ENCODE measurements around the gene TIMM50. TPM values are rescaled to one million over a fixed set of nuclear protein-coding genes. Genes with fewer than 3 reads are reported as not detected.
A peak's percentile ranks its signal among the peaks of the same experiment; 100 is the strongest.
"Not testable (repeated sequence)": the region's sequence is repeated elsewhere in the genome, so short reads cannot be mapped to it uniquely, and the experiment has no call there.

The TIMM50 gene
- polyA plus RNA-seq (ENCODE audit: insufficient read length in 4 of 4), result 10 to 100 TPM; 48.5 to 94.1 (median 74.2) TPM

DNA sequence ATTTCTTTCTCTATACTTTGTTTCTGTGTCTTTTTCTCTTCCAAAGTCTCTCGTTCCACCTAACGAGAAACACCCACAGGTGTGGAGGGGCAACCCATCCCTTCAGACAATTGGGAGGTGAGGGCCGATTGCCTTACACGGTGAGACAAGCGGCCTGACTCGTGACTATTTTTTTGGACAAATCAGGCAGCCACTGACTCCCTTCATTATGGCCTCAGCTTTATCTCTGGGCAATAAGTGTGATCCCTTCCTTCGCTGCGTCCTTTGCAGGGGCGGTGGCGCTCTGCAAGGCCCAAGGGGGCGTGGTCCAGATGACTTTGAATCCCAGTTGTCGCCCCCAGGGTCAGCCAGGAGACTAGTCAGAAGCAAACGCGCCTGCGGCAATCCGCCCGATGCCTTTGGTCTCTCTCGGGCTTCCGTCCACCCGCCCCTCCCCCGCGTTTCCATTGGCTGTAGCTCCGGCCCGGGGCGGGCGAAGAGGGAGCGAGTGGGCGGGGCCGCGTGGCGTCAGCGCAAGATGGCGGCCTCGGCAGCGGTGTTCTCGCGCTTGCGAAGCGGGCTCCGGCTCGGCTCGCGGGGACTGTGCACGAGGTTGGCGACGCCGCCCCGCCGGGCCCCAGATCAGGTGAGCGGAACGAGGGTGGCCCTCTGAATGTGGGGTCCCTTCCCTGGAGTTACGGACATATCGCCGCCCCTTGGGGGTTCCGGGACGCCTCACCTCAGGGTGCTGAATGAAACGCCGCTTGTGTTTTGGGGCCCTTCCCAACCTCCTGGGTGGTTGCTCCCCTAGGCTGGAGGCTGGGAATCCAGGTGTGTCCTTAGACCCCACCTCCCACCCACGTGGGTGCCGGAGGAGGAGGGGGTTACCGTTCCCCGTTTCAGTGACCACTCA lies at the start of gene TIMM50:
TIMM50 (plus strand) TSS at position 502 of the 892 bp plus-strand sequence; CDS start at position 518, 16 bp downstream.
- DNase-seq (ENCODE audit: low read depth in 4 of 4, low spot score in 3 of 4), result peak; percentile 81 to 90 (median 86)

DNA sequence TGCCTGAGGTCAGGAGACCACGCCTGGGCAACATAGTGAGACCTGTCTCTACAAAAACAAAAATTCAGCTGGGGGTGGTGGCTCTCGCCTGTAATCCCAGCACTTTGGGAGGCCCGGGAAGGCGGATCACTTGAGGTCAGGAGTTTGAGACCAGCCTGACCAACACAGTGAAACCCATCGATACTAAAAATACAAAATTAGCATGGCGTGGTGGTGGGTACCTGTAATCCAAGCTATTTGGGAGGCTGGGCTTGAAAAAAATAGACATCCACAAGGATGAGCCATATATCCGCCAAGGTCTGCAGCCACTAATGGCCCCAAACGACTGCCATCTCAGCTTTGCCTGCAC lies 48.0 kb upstream of the TIMM50 start:
- DNase-seq (ENCODE audit: low read depth in 4 of 4, low spot score in 3 of 4), result no peak

GRCh38 chr19:39433480-39434079 lies 47.1 kb upstream of the TIMM50 start:
- no peak for DNase-seq (ENCODE audit: low read depth in 4 of 4, low spot score in 3 of 4)

GRCh38 chr19:39434123-39435076 lies 46.2 kb upstream of the TIMM50 start:
- DNase-seq (ENCODE audit: low read depth in 4 of 4, low spot score in 3 of 4), result no peak

GRCh38 chr19:39435499-39436349 lies 44.9 kb upstream of the TIMM50 start, which contains the start of gene RPS16:
RPS16 (minus strand) TSS chr19:39435949; CDS start chr19:39435895, 54 bp downstream.
- DNase-seq (ENCODE audit: low read depth in 4 of 4, low spot score in 3 of 4), result peak; percentile 92 to 96 (median 94)

- DNase-seq (ENCODE audit: low read depth in 4 of 4, low spot score in 3 of 4), result no peak
These were observed 44.3 kb upstream of the TIMM50 start for GRCh38 chr19:39436350-39436716.

DNA sequence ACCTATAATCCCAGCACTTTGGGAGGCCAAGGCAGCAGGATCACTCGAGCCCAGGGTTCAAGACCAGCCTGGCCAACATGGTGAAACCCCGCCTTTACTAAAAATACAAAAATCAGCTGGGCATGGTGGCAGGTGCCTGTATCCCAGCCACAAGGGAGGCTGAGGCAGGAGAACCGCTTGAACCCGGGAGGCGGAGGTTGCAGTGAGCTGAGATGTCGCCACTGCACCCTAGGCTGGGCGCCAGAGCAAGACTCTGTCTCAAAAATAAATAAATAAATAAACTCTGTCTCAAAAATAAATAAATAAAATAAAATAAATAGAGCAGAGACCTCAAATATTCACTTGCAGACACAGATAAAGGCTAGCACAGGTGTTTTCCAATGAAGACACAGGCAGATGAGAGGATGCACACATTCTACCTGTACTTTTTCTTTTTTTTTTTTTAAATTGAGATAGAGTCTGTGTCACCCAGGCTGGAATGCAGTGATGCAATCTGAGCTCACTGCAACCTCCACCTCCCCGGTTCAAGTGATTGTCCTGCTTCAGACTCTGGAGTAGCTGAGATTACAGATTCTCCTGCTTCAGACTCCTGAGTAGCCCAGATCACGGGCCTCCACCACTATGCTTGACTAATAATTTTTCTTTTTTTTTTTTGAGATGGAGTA lies 42.2 kb upstream of the TIMM50 start:
- no peak for DNase-seq (ENCODE audit: low read depth in 4 of 4, low spot score in 3 of 4)

- DNase-seq (ENCODE audit: low read depth in 4 of 4, low spot score in 3 of 4), result no peak
These were observed 35.9 kb upstream of the TIMM50 start for GRCh38 chr19:39444598-39445195.

- DNase-seq (ENCODE audit: low read depth in 4 of 4, low spot score in 3 of 4), result peak; percentile 93 to 95 (median 94)
These were observed 35.2 kb upstream of the TIMM50 start, which contains the start of gene SUPT5H for GRCh38 chr19:39445196-39446111. SUPT5H (plus strand) TSS chr19:39445582; CDS start chr19:39445891, 309 bp downstream.

DNA sequence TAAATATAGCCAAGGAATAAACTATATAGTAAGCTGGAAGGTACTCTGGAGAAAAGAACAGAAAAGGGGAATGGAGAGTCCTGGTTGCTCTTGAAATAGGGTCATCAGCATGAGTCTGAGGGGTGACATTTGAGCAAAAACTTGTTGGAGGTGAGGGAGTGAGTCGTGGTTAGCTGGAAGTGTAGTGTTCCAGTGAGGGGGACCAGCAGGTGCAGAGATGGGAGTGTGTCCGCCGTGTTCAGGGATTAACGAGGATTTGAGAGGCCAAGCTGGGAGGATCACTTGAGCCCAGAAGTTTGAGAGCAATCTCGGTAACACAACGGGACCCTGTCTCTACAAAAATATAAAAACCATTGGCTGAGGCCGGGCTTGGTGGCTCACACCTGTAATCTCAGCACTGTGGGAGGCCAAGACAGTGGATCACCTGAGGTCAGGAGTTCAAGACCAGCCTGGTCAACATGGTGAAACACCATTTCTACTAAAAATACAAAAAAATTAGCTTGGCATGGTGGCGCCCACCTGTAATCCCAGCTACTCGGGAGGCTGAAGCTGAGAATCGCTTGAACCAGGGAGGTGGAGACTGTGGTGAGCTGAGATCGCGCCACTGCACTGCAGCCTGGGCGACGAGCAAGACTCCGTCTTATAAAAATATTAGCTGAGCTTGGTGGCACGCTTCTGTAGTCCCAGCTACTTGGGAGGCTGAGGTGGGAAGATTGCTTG lies 34.1 kb upstream of the TIMM50 start:
- DNase-seq (ENCODE audit: low read depth in 4 of 4, low spot score in 3 of 4), result no peak

- no peak for DNase-seq (ENCODE audit: low read depth in 4 of 4, low spot score in 3 of 4)
These were observed 32.4 kb upstream of the TIMM50 start for GRCh38 chr19:39448271-39448670.

GRCh38 chr19:39449116-39449797 lies 31.4 kb upstream of the TIMM50 start:
- no peak for DNase-seq (ENCODE audit: low read depth in 4 of 4, low spot score in 3 of 4)

DNA sequence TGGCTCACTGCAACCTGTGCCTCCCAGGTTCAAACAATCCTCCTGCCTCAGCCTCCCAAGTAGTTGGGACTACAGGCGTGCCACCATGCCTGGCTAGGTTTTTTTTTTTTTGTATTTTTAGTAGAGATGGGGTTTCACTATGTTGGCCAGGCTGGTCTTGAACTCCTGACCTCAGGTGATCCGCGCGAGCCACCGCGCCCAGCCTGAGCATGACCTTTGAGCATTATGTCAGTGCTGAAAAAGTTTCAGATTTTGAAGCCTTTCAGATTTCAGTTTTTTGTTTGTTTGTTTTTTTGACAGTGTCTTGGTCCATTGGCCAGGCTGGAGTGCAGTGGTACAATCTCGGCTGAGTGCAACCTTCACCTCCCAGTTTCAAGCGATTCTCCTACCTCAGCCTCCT lies 29.4 kb upstream of the TIMM50 start:
- not testable (repeated sequence) for DNase-seq (ENCODE audit: low read depth in 4 of 4, low spot score in 3 of 4)

DNA sequence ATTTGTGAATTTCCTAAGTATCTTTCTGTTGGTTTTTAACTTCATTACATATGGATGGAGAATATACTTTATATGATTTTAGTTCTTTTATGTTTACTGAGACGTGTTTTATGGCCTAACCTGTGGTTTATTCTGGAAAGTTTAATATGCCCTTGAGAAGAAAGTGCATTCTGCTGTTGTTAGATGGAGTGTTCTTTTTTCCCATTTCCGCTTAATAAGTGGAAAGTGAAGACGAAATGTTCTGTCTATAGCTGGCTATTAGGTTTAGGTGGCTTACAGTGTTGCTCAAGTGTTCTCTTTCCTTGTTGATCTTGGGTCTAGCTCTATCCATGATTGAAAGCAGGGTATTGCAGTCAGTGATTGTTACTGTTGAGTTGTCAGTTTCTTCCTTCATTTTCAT lies 17.2 kb upstream of the TIMM50 start:
- no peak for DNase-seq (ENCODE audit: low read depth in 4 of 4, low spot score in 3 of 4)

- DNase-seq (ENCODE audit: low read depth in 4 of 4, low spot score in 3 of 4), result no peak
These were observed 14.5 kb upstream of the TIMM50 start for GRCh38 chr19:39465956-39466747.

DNA sequence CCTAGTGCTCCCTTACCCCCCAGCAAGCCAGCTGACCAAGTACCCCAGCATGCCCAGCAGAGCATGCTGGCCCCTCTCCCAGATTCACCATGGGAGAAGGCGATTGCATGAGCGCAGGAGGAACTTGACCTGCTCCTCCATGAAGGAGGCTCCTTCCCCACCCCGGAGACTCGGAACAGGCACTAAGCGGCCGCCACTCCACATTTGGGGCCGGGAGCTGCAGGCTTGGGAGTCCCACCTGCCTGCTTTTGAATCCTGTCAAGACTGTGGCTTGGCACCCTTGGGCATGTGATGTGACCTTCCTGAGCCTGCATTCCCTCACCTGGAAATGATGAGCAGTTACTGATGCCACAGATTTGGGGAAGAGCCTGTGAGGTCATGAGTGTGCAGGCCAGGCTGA lies 12.7 kb upstream of the TIMM50 start:
- no peak for DNase-seq (ENCODE audit: low read depth in 4 of 4, low spot score in 3 of 4)
